Measurements from ENCODE around the gene RERE.

Gene RERE

DNA sequence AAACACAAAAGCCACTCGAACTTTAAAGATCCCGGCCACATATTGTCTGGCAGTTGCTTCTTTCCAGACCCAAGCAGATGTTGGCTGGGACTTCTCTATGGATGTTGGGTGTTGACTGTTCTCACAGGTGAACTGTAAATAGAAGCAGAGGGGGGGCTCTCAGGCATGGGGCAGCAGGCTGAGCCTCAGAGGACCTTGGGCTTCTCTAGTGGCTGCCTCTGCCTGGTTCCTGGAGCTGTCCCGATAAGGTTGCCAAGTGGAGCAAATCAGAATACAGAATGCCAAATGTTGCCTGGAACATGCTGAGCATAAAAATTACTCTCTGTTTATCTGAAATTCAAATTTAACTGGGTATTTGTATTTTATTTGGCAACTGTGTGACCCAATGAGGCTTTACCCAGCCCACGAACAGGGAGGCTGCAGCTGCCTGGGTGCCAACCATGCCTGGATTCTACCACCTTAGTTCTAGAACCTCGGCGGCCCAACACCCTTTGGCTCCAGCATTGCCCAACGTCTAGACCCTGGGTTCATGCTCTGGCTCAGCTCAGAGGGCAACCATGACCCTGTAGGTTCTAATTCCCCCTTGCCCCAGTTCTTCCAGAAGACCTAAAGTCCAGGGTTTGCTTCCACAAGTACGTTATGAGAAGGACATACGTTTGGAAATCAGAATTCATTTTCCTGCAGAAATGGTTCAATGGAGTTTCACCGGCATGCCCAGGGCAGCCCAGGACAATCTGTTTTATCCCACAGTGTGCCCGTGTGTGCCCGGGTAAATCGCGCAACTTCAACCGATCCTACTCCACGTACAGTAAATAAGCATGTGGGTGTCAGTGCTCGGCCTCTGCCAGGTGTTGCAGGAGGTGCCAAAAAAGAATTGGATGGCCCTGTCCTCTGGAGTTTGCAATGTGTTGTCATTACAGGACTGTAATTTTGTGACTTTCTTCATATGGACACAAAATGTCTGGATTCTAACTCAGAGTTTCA is 504.9 kb downstream of the RERE start:
- no peak for DNase-seq

GRCh38 chr1:8311068-8311718 is 506.2 kb downstream of the RERE start:
- no peak for DNase-seq

GRCh38 chr1:8307628-8308027 is 509.8 kb downstream of the RERE start:
- DNase-seq = no peak

DNA sequence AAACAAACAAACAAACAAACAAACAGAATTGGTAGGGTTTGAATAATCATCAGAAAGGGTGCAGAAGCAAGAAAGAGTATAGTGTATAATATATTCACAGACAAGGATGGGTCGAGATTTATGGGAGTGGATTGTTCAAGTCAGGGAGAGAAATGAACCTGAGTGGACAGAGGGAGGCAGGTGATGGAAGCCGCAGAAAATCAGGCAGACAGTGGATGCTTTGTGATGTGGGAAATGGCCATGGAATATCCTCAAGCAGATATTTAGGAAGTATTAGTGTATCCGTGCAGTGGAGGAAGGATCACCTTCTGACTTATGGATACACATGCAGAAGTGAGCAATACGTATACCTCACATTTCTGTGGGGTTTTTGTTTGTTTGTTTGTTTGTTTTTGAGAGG is 513.6 kb downstream of the RERE start:
- no peak for DNase-seq

GRCh38 chr1:8303141-8303540 is 514.3 kb downstream of the RERE start:
- DNase-seq = no peak
